AG09309 (cell line): ENCODE data around the gene TPM2.

Experiments
- DNase-seq: peaks from one replicate; pipeline ENCODE4 v3.0.0-alpha.2; 2010; ENCODE audit warnings: low read depth
- H3K4me3 ChIP-seq: 2 replicates; pipeline ENCODE4 v1.5.1; 2011; ENCODE audit warnings: mild to moderate bottlenecking, low read depth, low read length, moderate library complexity; ENCODE audit not compliant: control insufficient read depth
- CTCF ChIP-seq: IDR thresholded peaks from 2 replicates; pipeline ENCODE4 v1.5.1; 2011; ENCODE audit warnings: mild to moderate bottlenecking, low read depth, low read length, inconsistent platforms; ENCODE audit not compliant: insufficient read depth, control insufficient read depth; ENCODE audit errors: missing control alignments

Gene TPM2

GRCh38 chr9:35669331-35670145, 20.2 kb downstream of the TPM2 start:
- H3K4me3 ChIP-seq, result no peak overlapping the region
- DNase-seq, result no peak
- TF ChIP-seq CTCF, result no peak

GRCh38 chr9:35667939-35668338, 21.8 kb downstream of the TPM2 start:
- no peak overlapping the region for H3K4me3 ChIP-seq
- TF ChIP-seq CTCF, result no peak
- DNase-seq, result no peak

GRCh38 chr9:35666549-35666948, 23.2 kb downstream of the TPM2 start:
- TF ChIP-seq CTCF, result no peak

GRCh38 chr9:35666045-35666444, 23.7 kb downstream of the TPM2 start:
- TF ChIP-seq CTCF, result no peak
- DNase-seq, result no peak
- H3K4me3 ChIP-seq, result no peak overlapping the region

More at GRCh38 chr9:35666549-35666948, 23.2 kb downstream of the TPM2 start:
- H3K4me3 ChIP-seq, result no peak overlapping the region
- DNase-seq, result no peak

- no peak for TF ChIP-seq CTCF
- H3K4me3 ChIP-seq, result peak overlapping the region; percentile 69
- no peak for DNase-seq
Observed at GRCh38 chr9:35665471-35665818, 24.3 kb downstream of the TPM2 start.

- no peak for DNase-seq
- peak within 1 kb of the TSS; percentile 69 for H3K4me3 ChIP-seq
- TF ChIP-seq CTCF, result peak; percentile 7
Observed at GRCh38 chr9:35664531-35665470, 24.9 kb downstream of the TPM2 start, which contains the start of gene ARHGEF39. Gene ARHGEF39 (minus strand): TSS chr9:35665195. CDS start chr9:35665169, 26 bp downstream.
